M059J (cell line): Measurements from ENCODE around the gene MMP26. TPM values are rescaled to one million over a fixed set of nuclear protein-coding genes. Genes with fewer than 3 reads are reported as not detected.

Experiments
- DNase-seq: peaks from one replicate; pipeline ENCODE4 v3.0.0-alpha.2; 2012; ENCODE audit warnings: low read depth
- total RNA-seq: library from RNA; depleted of rRNA; stranded (reverse); fragments of >200 nt; shearing (Covaris generic); gene quantifications from 2 replicates; pipeline ENCODE4 v1.2.3, GENCODE V29; 2014; rRNA removed

The MMP26 gene
- not detected in 2 replicates for total RNA-seq

DNA sequence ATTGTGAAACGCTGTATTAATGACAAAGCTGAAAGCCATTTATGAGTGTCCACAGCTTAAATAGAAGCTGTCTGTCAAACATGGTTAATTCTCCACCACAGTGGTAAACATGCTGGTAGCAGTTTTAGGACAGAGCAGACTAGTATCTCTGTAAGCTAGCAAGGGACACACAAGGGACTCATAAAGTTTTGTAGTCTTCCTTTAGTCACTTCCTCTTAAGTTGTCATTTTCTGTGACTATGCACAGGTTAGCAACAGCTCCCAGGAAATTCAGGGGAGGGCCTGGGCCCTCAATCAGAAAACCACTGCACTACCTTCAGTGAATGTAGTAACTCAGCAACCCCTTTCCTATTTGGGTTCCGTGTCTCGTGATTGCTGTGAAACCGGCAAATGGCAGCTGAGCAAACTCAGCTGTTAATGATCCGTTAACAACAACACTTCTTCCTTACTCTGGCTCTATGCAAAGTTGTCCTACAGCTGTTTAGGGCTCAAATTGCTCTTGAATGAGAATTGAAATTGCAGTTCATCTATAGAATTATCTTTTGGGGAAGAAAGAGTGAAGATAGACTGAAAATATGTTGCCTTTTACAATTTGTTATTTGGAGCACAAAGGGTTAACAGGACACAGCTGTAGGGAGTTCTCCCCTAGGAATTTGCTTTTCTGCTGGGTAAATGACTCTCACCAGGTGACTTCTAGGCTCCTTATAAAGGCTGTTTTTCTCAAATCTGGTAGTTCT lies at the start of gene MMP26:
Gene MMP26 (plus strand): TSS at position 731 of the 736 bp plus-strand sequence.
- no peak for DNase-seq

DNA sequence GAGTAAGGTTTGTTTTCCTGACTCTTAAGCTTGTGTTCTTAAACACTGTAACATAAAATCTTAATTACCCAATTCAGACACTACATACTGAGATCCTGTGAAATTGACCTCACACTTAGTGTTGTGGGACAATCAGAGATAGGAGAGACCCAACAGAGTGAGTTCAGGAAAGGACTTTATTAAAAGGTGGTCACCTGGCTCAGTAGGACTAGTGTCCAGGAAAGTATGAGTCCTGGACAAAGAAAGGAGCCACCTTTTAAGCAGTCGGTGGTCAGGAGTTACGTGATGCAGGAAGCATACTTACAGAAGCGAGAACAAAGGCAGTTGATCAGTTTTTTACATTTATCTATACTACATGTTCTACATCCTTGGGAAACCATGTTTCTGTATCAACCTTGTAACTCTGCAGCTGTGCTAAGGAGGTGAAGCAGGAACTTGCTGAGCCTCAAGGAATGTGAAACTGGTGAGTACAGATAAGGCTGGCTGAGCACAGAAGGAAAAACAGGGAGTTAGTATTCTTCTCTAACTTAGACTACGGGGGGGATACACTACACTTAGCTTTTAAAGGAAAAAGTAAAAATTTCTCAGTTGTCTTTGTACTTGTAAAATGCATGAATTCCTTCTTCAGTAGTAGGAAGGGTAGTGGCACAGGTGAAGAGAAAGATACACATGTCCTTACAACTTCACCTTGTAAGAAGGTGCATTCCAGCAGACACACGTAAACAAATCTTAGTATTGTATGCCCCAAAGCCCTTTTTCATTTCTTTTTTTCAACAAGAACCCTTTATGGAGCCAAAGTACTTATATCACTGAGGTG lies 45.7 kb upstream of the MMP26 start:
- DNase-seq = no peak

DNA sequence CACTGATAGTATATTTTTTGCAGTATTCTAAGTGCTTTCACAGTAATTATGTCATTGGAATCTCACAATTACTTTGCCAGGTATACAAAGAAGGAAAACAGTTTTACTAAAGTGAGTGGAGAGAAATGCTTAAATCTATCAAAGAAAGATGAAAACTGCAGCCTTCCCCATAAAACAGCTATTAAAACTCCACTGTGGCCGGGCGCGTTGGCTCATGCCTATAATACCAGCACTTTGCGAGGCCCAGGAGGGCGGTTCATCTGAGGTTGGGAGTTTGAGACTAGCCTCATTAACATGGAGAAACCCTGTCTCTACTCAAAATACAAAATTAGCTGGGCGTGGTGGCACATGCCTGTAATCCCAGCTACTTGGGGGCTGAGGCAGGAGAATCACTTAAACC lies 41.7 kb upstream of the MMP26 start:
- DNase-seq = no peak

DNA sequence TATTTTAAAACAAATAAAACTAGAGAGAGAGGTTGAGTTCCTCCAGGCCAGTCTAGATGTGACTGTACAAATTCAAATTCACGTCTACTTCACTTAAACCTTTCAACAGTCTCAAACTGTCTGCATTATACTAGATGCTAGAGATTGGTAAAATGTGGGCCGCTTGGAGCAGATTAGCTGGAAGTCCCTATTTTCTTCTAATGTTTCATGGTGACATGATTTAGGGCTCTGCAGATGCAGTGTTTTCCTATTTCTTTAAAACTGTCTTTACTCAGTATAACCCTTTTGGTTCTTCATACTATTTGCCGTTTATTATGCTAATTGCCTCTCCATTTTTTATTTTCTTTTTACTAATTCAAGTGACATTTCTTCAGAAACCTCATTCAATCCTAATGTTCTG lies 40.4 kb upstream of the MMP26 start:
- no peak for DNase-seq

DNA sequence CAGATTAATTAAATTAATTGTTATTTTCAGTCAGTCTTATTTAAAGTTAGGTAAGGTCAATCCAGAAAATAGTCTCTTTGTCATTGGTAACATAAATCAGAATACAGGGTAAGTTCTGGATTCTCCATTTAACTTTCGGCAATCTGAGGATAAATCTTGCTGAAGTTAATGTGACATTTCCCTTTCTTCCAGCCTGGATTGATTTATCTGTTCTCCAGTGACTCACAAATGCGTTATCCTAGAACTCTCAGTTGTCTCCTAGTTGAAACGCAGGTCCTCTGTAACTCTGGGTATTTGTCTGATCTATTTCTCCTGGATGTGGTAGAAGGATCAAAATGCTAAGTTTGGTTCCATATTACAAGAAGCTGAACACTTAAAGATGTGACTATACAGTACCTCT lies 39.8 kb upstream of the MMP26 start:
- no peak for DNase-seq

DNA sequence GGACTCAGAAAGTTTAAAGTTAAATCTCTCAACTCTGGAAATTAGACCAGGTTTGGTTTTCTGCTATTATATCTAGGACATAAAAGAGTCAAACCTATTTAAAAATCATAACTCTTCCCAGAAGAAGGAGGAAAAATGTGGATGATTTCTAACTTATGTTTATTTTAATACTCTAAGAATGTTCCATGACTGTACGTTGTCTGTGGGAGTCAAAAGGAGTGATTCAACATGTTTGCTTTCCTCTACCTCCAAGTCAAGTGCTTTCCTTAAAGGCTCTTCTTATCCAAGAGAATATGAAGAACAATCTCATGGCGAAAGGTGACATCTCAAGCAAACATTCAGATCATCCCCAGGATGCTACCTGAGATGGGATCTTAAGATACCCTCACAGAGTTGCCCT lies 39.2 kb upstream of the MMP26 start:
- no peak for DNase-seq

DNA sequence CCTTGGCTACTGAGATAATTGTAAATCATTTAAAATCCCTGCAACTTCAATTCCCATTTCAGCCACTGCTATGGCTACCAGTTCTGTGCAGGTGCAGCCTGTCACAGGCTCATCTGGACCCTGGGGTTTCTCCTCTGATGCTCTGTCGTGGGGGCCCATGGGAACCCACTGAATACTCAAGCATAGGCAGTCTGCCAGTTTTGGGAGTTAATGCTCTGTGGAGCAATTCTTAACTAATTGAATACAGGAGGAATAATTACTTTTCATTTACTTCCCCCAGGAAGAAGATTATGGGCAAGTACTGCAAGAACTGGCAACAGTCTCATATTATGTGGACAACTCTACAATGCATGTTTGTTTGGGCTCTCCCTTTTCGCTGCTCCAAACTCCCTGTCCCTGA lies 32.8 kb upstream of the MMP26 start:
- no peak for DNase-seq

DNA sequence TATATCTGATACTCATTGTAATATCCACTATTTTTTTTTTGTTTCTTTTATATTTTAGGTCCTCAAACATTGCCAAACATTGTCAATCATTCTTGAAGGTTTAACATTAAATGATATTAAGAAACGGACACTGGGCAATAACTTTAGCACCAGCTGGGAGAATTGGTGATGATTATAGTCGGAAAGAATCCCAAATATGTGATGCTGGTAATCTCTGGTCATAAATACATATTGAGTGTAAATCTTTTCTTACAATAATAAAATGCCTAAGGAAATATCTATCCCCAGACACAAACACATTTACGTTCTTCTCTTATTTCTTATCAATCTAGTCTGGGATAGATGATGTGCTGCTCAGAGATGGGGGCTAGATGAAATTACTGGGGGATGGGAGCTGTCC lies 32.1 kb upstream of the MMP26 start:
- peak; percentile 13 for DNase-seq

DNA sequence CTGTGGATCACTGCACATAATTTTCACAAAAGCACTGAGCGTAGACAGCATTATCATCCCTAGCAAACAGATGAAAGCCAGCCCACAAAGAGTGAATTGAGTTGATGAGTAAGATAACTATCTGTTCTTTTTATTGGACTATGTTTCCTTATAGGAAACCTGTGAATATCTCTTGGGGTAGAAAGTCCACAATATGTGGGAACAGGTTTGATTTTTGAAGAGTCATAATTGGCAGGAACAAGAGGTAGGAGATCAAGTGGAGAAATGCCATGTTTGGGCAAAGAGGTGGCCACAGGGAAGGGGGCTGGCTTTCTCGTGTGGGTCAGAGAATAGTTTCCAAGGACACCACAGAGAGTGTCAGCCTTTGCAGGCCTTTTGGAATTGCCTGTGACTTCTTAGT lies 30.8 kb upstream of the MMP26 start:
- DNase-seq = no peak

DNA sequence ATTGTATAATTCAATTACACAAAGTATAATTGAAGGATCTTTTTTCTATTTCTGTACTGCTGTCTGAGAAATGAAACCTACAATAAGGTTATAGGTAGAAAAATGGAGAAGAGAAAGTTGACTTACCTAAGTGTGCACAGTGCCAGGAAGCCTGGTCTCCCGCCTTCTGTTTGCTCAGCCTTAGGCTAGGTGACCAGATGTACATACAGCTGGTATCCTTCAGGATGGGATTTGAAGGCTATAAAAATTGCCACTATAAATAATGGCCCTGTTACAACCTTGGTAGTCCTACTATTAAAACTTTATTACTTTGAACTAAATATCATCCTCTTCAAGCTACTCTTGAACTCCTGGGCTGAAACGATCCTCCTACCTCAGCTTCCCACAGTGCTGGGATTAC lies 26.6 kb upstream of the MMP26 start:
- DNase-seq = no peak

DNA sequence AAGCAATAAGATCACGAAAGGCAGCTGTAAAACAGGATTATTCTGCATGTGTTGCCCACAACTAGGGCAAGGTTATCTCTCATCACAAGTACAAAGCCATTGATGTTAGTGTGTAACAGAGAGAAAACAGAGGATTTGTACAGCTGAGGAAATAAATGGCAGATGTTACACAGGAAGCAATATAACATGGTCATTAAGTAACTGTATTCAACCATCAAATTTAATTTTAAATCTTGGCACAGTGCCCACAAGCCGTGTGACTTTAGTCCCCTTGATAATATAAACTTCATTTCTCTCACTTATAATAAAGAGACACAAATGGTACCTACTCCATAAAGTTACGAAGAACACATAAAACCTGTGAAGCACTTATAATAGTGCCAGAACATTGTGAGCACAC lies 24.2 kb upstream of the MMP26 start:
- no peak for DNase-seq

DNA sequence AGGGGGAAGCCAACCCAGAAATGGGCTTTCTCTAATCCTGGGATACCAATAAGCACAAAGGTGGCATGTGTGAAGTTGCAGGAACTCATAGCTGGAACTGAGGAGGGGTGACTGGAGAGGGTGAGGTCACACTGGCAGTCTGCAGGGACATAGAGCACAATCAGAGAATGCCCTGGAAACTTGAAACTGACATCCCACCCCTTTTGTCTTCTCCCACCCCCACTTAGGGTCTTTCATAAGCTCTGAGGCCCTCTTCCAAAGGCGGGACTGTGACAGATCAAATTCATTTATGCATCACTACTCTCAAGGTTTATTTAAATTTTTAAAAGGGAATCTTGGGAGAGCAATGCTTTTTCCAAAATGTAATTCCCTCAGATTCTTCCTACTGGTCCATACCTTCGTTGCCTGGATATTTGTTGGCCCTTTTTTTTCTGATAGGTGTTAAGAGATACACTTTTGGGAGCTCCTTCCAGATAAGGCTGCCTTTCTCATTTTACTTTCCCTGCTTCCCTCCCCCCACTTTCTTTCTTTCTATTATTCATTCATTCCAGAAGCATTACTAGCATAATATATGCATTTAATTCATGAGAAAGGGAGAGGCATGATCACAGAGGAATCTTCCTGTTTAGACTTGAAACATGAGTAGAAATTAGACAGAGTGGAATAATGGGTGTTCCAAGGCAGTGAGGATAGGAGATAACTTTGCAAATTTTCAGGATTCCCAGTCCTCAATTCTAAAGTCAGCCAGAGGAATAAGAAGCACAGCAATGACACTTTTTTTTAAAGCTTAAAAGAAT lies 21.8 kb upstream of the MMP26 start:
- no peak for DNase-seq

DNA sequence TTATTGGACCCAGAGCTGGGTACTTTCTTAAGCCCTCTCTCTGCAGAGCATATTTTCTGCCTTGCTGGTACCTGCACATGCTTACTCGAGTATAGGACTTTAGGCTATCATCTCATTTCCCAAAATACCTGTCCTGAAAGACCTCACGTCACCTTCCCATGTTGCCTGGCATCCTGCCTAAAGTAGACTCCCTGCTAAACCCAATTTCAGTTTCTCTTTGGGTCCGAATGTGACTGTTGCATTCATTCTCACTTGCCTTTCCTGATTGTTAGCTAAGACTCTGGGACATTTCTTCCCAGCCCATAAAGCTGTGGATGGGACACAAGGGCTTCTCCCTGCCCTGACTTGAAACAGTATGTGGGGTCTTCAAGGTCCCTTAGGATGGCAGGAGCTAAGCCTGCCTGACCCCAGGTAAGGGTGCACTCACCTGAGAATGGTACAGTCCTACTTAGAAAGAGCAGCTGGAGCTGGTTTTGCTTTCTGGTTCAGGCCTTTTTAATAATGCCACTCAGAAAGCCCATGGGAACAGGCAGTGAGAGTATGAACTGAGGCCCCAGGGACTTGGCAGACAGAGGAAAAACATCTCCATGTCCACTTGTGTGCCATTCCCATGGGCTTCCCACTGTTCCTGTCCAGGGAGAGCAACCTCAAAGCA lies 19.8 kb upstream of the MMP26 start:
- DNase-seq = no peak

DNA sequence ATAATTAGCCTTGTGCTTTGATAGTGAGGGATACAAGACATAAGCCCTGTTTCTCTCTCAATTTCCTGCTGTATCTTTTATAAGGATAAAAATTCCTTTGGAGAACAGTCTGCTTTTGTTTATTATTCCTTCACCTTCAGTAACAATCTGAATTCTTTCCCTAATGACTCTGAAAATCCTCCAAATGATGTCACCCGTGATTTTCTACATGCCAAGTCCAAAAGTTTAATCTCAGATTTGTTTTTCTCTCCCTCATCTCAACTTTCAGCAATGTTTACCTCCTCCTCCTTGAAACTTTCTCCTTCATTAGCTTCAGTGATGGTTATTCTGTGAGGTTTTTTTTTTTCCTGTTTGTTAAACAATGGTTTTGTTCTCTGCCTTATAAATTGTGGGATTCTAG lies 9.1 kb upstream of the MMP26 start:
- DNase-seq = no peak

DNA sequence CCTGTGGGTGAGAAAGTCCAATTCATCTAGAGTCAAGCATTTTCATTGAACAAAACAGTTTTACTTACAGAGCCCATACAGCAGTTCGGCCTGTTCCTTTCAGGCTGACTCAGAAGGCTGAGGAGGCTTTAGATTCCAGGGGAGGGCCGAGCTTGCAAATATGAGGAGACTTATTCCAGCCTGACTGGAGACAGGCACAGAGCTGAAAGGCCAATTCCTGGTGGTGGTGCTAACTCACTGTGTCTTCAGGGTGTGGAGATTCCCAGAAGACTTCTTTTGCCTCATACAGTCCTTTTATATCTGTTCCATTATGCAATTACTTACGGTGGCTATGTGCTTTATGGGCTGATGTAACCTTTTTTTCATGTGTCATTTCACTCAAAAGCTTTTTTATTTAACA lies 7.0 kb upstream of the MMP26 start, which contains the start of gene OR51E2:
Gene OR51E2 (minus strand): TSS at position 269 of the 400 bp plus-strand sequence. CDS start 15,142 bp downstream, outside the sequence.
- DNase-seq = no peak

DNA sequence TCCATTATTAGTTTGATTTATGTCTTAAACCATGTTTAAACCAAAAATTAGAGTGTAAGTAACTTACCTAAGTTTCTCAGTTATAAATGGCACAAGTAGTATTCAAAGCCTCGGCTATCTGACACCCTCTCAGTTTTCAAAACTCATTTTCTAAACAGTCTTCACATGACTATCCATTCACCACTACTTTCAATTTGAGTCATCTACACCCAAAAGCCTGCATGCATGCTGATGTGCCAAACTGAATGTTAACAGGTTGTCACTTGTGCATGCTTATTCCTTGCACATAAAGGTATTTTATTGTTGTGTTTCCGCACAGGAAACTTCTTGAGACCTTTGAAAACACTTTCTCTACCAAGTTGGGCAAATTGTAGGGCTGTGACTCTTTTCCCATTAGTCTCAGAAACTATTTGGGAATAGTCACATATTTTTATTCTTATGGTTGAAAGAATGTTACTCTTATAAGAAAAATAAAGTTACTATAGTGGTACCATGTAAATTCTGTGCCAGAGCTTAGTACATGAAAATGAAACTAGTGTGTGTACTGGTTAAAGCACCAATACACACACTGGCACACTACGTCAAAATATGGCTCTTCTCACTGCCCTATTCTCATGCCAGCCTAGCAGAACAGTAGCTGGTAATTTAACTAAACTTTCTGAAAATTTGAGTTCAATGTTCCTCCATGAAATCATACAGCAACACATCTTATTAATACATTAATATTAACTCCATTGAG lies 4.7 kb upstream of the MMP26 start:
- no peak for DNase-seq

DNA sequence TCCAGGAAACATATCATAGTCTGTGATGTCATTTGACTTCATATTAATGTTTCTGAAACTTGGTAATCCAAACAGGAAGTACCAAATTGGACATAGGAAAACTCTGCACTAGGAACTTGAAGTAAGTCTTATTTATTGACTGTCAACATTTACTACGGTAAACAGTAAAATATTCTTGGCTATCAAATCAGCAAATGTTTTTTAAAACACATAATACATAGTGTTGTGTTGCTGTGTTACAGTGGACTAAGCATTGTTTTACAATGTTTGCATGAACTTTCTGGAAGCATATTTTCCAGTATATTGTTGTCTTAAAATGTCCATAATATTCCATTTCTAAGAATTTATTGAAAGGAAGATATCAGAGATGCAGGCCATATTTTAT lies 4.2 kb upstream of the MMP26 start:
- DNase-seq = no peak

DNA sequence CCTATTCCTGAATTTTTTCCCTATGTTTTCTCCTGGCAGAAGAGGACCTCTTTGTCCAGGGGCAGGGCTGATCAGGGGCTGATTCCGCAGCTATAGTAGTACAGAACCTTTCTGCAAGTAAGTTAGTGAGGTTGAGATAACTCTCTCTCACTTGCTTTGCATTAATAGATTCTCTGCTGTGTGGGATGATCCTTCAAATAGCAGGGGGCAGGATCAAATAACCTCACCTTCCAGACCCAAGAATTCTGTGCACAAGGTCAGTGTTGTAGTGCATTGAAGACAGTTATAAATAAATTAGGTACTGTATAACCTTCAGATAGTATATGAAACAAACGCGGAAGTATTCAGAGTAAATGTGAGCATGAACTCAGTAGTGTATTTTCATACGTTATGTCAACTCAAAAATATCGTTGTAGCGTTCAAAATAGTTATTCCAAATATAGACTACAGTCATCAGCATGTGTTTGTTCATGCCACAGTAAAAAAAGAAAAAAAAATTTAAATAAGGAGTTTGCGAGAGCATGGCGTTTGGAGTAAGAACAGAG lies 278 bp downstream of the MMP26 start:
- no peak for DNase-seq

DNA sequence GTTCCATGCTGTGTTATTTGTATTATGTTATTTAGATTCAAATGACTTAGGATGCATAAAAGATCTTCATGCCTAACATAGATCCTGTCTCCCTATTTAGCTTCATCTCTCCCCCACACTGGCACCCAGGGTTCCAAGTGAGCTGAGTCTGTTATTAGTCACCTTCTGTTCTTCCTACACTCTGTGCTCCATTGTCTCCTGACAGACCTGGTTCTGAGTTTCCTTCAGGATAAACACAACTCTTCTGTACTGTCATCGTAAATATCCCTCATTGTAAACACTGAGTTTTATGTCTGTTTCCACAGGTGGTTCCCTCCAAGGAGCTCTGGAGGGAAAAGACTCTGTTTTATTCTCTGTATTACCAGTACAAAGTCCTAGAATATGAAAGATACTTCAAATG lies 8.7 kb downstream of the MMP26 start:
- DNase-seq = peak; percentile 1

DNA sequence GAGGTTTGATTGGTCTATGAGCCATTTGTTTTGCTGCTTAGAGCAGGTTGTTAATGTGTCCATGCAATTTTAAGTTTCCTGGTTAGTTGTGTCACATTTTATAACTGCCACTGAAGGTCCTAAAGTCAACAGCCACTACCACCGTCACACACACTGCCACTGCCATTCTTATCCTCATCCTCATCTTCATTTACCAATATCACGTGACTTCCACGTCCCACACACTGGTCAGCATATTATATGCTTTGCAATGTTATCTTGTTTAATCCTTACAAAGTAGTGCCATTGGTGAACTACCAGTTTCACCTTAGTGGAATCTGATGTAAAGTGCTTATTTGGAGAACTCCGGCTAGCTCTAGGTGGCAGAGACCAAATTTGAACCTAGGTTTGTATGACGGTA lies 9.7 kb downstream of the MMP26 start:
- DNase-seq = no peak
